VCaP (cell line): ENCODE measurements around the gene ATP1A3.
A peak's percentile ranks its signal among the peaks of the same experiment; 100 is the strongest.

ENCODE experiments used
- H3K27ac ChIP-seq: fragments of 450-650 bp; 2 replicates; pipeline ENCODE4 v1.5.1; 2017
- TF ChIP-seq, protein P1 (sequence below): fragments of 450-650 bp; conservative IDR thresholded peaks from 2 replicates; pipeline ENCODE4 v1.5.1; 2017; ENCODE audit warnings: mild to moderate bottlenecking, moderate library complexity

The ATP1A3 gene

DNA sequence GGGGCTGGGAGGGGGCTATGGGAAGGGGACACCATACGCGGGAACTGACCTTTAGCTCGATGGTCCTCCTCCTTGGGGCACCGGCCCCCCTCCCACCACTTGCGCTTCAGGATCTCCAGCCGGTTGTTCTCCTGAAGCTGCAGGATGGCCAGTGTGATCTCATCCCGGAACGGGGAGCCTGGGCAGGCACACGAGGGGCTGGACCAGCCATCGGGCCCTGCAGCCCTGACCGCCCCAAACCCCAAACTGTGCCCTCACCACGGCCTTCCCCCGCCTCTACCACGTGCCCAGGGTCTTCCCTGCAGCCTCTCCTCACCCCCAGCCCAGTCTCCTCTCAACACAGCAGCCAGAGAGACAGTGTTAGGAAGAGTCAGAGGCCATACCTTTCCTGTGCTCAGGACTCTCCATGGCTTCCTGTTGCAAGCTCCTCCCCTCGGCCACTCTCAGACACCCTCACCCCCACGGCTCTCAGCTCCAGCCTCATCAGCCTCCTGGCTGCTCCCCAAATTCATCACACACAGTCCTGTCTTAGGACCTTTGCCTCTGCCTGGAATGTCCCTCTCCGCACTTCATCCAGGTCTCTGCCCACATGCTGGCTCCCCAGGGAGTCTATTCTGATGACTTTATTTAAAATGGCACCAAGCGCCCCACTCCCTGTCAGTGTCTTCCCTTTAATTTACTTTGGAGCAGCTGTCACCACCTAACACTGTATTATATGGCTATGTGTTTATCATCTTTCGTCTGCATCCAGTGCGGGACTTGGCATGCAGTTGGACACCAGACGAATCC lies 9.7 kb upstream of the ATP1A3 start:
- TF ChIP-seq, protein P1, sequence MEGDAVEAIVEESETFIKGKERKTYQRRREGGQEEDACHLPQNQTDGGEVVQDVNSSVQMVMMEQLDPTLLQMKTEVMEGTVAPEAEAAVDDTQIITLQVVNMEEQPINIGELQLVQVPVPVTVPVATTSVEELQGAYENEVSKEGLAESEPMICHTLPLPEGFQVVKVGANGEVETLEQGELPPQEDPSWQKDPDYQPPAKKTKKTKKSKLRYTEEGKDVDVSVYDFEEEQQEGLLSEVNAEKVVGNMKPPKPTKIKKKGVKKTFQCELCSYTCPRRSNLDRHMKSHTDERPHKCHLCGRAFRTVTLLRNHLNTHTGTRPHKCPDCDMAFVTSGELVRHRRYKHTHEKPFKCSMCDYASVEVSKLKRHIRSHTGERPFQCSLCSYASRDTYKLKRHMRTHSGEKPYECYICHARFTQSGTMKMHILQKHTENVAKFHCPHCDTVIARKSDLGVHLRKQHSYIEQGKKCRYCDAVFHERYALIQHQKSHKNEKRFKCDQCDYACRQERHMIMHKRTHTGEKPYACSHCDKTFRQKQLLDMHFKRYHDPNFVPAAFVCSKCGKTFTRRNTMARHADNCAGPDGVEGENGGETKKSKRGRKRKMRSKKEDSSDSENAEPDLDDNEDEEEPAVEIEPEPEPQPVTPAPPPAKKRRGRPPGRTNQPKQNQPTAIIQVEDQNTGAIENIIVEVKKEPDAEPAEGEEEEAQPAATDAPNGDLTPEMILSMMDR = no peak
- H3K27ac ChIP-seq = no peak overlapping the region

DNA sequence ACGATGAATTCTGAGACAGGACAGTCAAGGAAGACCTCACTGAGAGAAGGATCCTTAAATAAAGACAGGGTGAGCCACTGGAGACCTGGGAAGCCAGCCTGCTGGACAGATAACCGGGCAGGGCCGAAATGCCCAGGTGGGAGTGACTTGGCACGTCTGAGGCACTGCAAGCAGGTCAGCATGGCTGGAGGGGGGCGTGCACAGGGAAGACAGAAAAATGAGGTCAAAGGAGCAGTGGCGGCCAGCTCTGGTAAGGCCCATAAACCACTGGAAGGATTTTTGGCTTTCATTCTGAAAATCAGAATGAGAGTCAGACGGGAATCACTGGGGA lies 5.8 kb upstream of the ATP1A3 start:
- no peak overlapping the region for H3K27ac ChIP-seq
- TF ChIP-seq, protein P1 = no peak

DNA sequence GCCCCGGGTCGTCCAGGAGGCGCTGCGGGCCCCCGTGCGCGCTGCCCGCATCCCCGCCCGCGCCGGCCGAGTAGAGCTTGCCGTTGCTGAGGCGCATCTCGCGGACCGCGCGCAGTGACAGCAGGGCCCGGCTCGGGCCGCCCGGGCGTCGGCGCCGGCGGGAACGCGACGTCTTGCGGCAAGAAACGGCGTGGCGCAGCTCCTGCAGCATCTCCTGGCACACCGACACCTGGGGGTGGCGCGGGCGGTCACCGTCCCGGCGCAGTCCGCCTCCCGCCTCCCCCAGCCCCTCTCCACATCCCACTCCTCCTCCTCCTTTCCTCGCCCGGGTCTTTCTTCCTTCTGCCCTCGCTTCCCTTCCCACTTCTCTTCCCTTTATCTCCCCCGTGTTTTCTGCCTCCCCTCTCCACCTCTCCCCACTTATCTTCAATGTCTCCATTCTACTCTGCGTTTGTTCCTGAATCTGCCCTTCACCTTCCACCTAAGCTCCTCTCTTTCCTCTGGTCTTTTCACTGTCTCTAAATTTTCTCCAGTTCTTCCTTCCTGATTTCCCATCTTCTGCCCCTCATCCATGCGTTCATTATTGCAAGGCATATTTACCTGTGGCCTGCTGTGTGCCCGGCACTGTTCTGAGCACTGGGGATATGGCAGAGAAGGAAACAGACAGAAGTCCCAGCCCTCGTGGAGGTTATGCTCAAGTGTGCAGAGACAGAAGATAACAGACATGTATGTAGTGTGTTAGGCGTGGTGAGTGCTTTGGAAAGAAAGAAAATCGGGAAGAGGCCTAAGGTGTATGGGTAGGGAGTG lies 5.2 kb upstream of the ATP1A3 start:
- peak overlapping the region; percentile 48; the same call in 1 of the 2 replicates for H3K27ac ChIP-seq
- TF ChIP-seq, protein P1 = no peak

DNA sequence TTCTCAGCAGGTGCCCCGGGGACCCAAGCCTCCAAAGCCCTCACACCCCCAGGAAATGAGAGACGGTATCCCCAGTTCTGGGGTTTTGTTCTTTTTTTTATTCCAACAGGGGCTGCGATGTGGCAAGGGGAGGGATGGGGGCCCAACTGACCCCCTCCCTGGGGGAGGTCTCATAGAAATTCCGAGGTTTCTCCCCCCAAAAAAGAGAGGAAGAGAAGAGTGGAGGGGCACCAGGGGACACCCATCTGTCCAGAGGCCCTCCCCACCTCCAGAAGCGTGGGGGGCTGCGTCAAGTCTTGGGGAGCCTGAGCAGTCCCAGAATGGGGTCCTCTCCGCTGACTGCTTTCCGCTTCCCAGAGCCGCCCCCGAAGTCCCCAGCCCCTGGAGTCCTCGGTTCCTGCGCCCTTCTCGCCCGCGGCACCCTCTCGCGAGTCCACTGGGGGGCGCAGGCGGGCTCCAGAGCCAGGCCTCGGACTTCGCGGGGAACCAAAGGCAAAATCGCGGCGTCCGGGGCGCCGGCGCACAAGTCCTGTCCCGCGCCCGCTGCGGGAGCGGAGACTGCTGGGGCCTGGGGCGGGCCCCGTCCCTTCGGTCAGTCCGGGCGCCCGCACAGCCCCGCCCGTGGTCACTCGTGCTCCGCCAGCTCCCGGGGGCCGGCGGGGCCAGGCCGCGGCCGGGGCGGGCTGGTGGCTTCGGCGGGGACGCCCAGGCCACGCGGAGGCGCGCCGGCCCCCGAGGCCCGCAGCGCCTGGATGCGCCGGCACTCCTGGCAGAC lies 4.4 kb upstream of the ATP1A3 start:
- TF ChIP-seq, protein P1 = peak; percentile 94
- peak overlapping the region; percentile 48; the same call in 1 of the 2 replicates for H3K27ac ChIP-seq

DNA sequence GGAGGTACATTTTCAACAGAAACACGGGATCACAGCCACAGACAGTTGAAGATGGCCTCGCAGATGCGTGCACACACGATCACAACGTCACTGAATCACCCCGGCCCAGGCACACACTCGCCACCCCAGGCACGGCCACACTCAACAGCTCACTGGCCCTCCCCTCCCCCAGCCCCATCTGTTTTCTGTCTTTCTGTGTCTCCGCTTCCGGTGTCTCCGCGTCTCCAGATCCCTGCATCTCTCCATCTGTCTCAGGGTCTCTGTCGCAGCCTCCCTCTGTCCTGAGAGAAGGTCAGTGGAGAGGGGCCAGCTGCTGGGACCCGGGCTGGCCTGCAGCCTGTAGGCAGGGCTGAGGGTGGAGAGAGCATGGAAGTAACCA lies 3.8 kb upstream of the ATP1A3 start:
- H3K27ac ChIP-seq = no peak overlapping the region
- TF ChIP-seq, protein P1 = no peak

DNA sequence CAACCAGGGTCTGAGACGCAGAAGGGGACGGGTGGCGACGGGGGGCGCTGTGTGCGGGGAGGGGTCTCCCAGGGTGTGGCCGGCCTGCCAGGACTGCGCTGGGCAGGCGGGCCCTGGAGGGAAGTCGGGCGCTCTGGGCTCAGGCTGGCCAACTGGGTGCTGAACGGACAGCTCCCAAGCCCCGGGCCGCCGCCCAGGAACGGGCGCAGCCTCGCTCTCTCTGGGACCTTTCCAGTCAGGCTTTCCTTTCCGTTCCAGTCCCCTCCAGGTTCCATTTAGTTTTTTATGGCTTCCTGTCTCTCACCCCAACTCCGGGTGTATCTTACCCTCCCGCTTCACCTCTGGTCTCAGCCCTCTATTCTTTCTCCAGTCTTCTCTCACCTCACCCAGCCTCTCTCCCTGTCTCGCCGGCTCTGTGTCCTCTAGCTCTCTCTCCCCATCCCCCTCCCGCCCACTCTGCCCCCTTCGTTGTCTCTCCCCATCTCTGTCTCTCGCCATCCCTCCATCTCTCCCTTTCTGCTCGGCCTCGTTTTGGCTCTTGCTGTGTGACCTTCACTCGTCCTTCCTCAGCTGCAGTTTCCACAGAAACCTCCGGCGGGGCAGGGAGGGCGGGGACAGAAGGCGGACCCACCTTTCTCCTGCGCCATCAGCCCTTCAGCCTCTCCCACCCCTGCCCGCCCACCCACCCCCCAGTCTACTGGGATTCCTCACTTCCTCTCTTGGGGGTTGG lies 3.3 kb upstream of the ATP1A3 start:
- no peak overlapping the region for H3K27ac ChIP-seq
- TF ChIP-seq, protein P1 = no peak
